GM23338 (cell line): ENCODE data around the gene SERPINB12. TPM values are rescaled to one million over a fixed set of nuclear protein-coding genes. Genes with fewer than 3 reads are reported as not detected.

Source experiments
- ATAC-seq: fragments of 200-7000 bp; cut with Tn5 transposase; 3 replicates; pipeline ENCODE4 v1.9.1; 2020
- DNase-seq: peaks from one replicate; pipeline ENCODE4 v3.0.0-alpha.2; 2015; ENCODE audit warnings: low spot score
- H2AFZ ChIP-seq: fragments of 200-600 bp; sonication (generic); 2 replicates; pipeline ENCODE4 v1.8.0; 2016; ENCODE audit warnings: antibody characterized with exemption, mild to moderate bottlenecking, moderate library complexity
- H3F3A ChIP-seq: fragments of 200-600 bp; sonication (generic); replicated peaks from 2 replicates; pipeline ENCODE4 v1.8.0; 2017; ENCODE audit warnings: antibody characterized with exemption, mixed run types, low read depth
- H3K27ac ChIP-seq: fragments of 200-600 bp; sonication (generic); 2 replicates; pipeline ENCODE4 v1.6.1; 2016; ENCODE audit warnings: low read depth
- H3K27me3 ChIP-seq: fragments of 200-600 bp; sonication (generic); 2 replicates; pipeline ENCODE4 v1.8.0; 2016; ENCODE audit warnings: mild to moderate bottlenecking, mixed run types, moderate library complexity; ENCODE audit not compliant: insufficient read depth
- H3K36me3 ChIP-seq: fragments of 200-600 bp; sonication (generic); 2 replicates; pipeline ENCODE4 v1.8.0; 2016; ENCODE audit warnings: mild to moderate bottlenecking; ENCODE audit not compliant: insufficient read depth
- H3K4me1 ChIP-seq: fragments of 200-600 bp; sonication (generic); 2 replicates; pipeline ENCODE4 v1.8.0; 2016; ENCODE audit warnings: mild to moderate bottlenecking, moderate library complexity; ENCODE audit not compliant: insufficient read depth
- H3K4me2 ChIP-seq: fragments of 200-600 bp; sonication (generic); 2 replicates; pipeline ENCODE4 v1.7.1; 2017; ENCODE audit warnings: mixed run types
- H3K4me3 ChIP-seq: fragments of 200-600 bp; sonication (generic); 2 replicates; pipeline ENCODE4 v1.6.1; 2016; ENCODE audit warnings: mixed run types
- H3K79me2 ChIP-seq: fragments of 200-600 bp; sonication (generic); replicated peaks from 2 replicates; pipeline ENCODE4 v1.8.0; 2017; ENCODE audit warnings: mild to moderate bottlenecking; ENCODE audit not compliant: insufficient read depth
- H3K9me2 ChIP-seq: fragments of 200-600 bp; sonication (generic); 2 replicates; pipeline ENCODE4 v1.8.0; 2017; ENCODE audit not compliant: insufficient read depth
- H4K20me1 ChIP-seq: fragments of 200-600 bp; sonication (generic); replicated peaks from 2 replicates; pipeline ENCODE4 v1.8.0; 2017; ENCODE audit warnings: mild to moderate bottlenecking; ENCODE audit not compliant: insufficient read depth
- H3K27ac Mint-ChIP-seq: 2 replicates; pipeline ENCODE4 v1.8.0; 2020; ENCODE audit warnings: inconsistent platforms, mild to moderate bottlenecking, moderate library complexity, mixed read lengths
- H3K27me3 Mint-ChIP-seq: 3 replicates; pipeline ENCODE4 v1.8.0; 2022; ENCODE audit warnings: low read depth, mild to moderate bottlenecking, moderate library complexity, mixed read lengths, inconsistent platforms; ENCODE audit not compliant: insufficient read depth, poor library complexity
- H3K36me3 Mint-ChIP-seq: 3 replicates; pipeline ENCODE4 v1.8.0; 2021; ENCODE audit warnings: low read depth, mild to moderate bottlenecking, inconsistent platforms, moderate library complexity, mixed read lengths
- H3K4me1 Mint-ChIP-seq: 3 replicates; pipeline ENCODE4 v1.8.0; 2020; ENCODE audit warnings: mild to moderate bottlenecking, inconsistent platforms, mixed read lengths
- H3K4me3 Mint-ChIP-seq: 3 replicates; pipeline ENCODE4 v1.8.0; 2021; ENCODE audit warnings: moderate library complexity, mild to moderate bottlenecking, inconsistent platforms, mixed read lengths
- H3K9me3 Mint-ChIP-seq: 3 replicates; pipeline ENCODE4 v1.8.0; 2020; ENCODE audit warnings: moderate library complexity, mild to moderate bottlenecking, inconsistent platforms, mixed read lengths
- CREB1 ChIP-seq: fragments of 250-450 bp; sonication (Bioruptor Pico); IDR thresholded peaks from 2 replicates; pipeline ENCODE4 v1.5.0; 2020; ENCODE audit warnings: low read depth, mild to moderate bottlenecking, moderate library complexity
- ETS1 ChIP-seq: IDR thresholded peaks from 2 replicates; pipeline ENCODE4 v1.6.1; 2016; ENCODE audit warnings: antibody characterized with exemption
- EZH2 ChIP-seq: fragments of 200-600 bp; sonication (generic); IDR thresholded peaks from one replicate; pipeline ENCODE4 v1.8.0; 2017; ENCODE audit warnings: antibody characterized with exemption, mild to moderate bottlenecking, low read depth; ENCODE audit not compliant: unreplicated experiment
- EZH2phosphoT487 ChIP-seq: fragments of 200-600 bp; sonication (generic); IDR thresholded peaks from one replicate; pipeline ENCODE4 v1.8.1; 2018; ENCODE audit warnings: antibody characterized with exemption; ENCODE audit not compliant: unreplicated experiment
- JUNB ChIP-seq: IDR thresholded peaks from one replicate; pipeline ENCODE4 v1.6.1; 2016; ENCODE audit warnings: antibody characterized with exemption; ENCODE audit not compliant: unreplicated experiment
- NANOG ChIP-seq: IDR thresholded peaks from 2 replicates; pipeline ENCODE4 v1.6.1; 2016; ENCODE audit warnings: antibody characterized with exemption, borderline replicate concordance
- POLR2AphosphoS5 ChIP-seq: IDR thresholded peaks from 2 replicates; pipeline ENCODE4 v1.6.1; 2016; ENCODE audit warnings: antibody characterized with exemption, low read depth
- REST ChIP-seq: IDR thresholded peaks from one replicate; pipeline ENCODE4 v1.6.1; 2018; ENCODE audit warnings: antibody characterized with exemption; ENCODE audit not compliant: unreplicated experiment
- ZNF114 ChIP-seq: fragments of 250-450 bp; sonication (Bioruptor Pico); IDR thresholded peaks from 2 replicates; pipeline ENCODE4 v1.5.0; 2020; ENCODE audit warnings: mild to moderate bottlenecking, moderate library complexity
- ZNF331 ChIP-seq: fragments of 250-450 bp; sonication (Bioruptor Pico); IDR thresholded peaks from 2 replicates; pipeline ENCODE4 v1.5.0; 2020; ENCODE audit warnings: low read depth, mild to moderate bottlenecking, moderate library complexity
- ZNF462 ChIP-seq: fragments of 250-450 bp; sonication (Bioruptor Pico); IDR thresholded peaks from 2 replicates; pipeline ENCODE4 v1.5.0; 2020; ENCODE audit warnings: mild to moderate bottlenecking, moderate library complexity
- polyA plus RNA-seq: library from polyadenylated mRNA; unstranded; fragments of >200 nt; fragmentation: Nextera tagmentation; extraction: Ambion mirVana; gene quantifications from 2 replicates; pipeline ENCODE4 v1.2.1, GENCODE V29; 2016
- total RNA-seq: library from RNA; depleted of rRNA; stranded (reverse); fragments of >200 nt; shearing (Covaris generic); gene quantifications from 2 replicates; pipeline ENCODE4 v1.2.3, GENCODE V29; 2014
- TF ChIP-seq, protein P1 (sequence below), 2 experiments: fragments of 200-600 bp in 1 of 2; sonication (generic) in 1 of 2; conservative IDR thresholded peaks; 2 replicates each; pipeline versions ENCODE4 v1.5.1 to v1.6.1; 2016 to 2017; ENCODE audit warnings: antibody characterized with exemption in 2 of 2, low read depth in 2 of 2, mild to moderate bottlenecking in 2 of 2, moderate library complexity in 1 of 2

The SERPINB12 gene
- total and polyA plus RNA-seq, 2 experiments from 2014 or later: not detected

- TF ChIP-seq ZNF462 (no peak), ZNF331 (CRISPR knock-in tag) (no peak), EZH2 (no peak)
Measured at GRCh38 chr18:63585988-63586387, 43.8 kb downstream of the SERPINB12 start (continued).

GRCh38 chr18:63586431-63586830 is 44.3 kb downstream of the SERPINB12 start:
- Histone ChIP-seq H3K4me2 (no peak overlapping the region), H3K4me3 (no peak overlapping the region), H3K4me1 (no peaks in the 10 kb centered on the region), H2AFZ (no peak overlapping the region), H3K36me3 (no peaks in the 10 kb centered on the region), H3K27me3 (no peaks in the 10 kb centered on the region), H3K9me2 (no peaks in the 10 kb centered on the region), H4K20me1 (no peaks in the 10 kb centered on the region), H3K79me2 (no peaks in the 10 kb centered on the region), H3F3A (no peaks in the 10 kb centered on the region), H3K27ac (no peak overlapping the region)
- Mint-ChIP-seq H3K27ac (no peak overlapping the region), H3K36me3 (no peaks in the 10 kb centered on the region), H3K4me1 (peaks cover 6% of the 10 kb centered on the region; the same call in 1 of the 3 replicates), H3K27me3 (no peaks in the 10 kb centered on the region), H3K4me3 (no peak overlapping the region), H3K9me3 (no peaks in the 10 kb centered on the region)
- DNase-seq (no peak), ATAC-seq (no peak)
- TF ChIP-seq JUNB: no peak
- no peak for TF ChIP-seq ZNF331 (CRISPR knock-in tag)
- TF ChIP-seq CREB1 (CRISPR knock-in tag): no peak
- no peak for TF ChIP-seq REST
- TF ChIP-seq, protein P1, sequence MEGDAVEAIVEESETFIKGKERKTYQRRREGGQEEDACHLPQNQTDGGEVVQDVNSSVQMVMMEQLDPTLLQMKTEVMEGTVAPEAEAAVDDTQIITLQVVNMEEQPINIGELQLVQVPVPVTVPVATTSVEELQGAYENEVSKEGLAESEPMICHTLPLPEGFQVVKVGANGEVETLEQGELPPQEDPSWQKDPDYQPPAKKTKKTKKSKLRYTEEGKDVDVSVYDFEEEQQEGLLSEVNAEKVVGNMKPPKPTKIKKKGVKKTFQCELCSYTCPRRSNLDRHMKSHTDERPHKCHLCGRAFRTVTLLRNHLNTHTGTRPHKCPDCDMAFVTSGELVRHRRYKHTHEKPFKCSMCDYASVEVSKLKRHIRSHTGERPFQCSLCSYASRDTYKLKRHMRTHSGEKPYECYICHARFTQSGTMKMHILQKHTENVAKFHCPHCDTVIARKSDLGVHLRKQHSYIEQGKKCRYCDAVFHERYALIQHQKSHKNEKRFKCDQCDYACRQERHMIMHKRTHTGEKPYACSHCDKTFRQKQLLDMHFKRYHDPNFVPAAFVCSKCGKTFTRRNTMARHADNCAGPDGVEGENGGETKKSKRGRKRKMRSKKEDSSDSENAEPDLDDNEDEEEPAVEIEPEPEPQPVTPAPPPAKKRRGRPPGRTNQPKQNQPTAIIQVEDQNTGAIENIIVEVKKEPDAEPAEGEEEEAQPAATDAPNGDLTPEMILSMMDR (conservative IDR thresholded peaks at IDR 0.05; ENCODE audit: low read depth in 2 of 2): no peak
- TF ChIP-seq NANOG: no peak
- no peak for TF ChIP-seq ZNF114 (CRISPR knock-in tag)
- TF ChIP-seq ETS1: no peak
- no peak for TF ChIP-seq EZH2
- no peak for TF ChIP-seq POLR2AphosphoS5
- TF ChIP-seq EZH2phosphoT487: no peak
